ENCODE results near the gene SCN11A. TPM values are rescaled to one million over a fixed set of nuclear protein-coding genes. Genes with fewer than 3 reads are reported as not detected.

Gene SCN11A
- total RNA-seq, 1 donor from 2014 or later, result 0.69 TPM

GRCh38 chr3:39013289-39013688 is 38.5 kb downstream of the SCN11A start:
- TF ChIP-seq, protein P1, sequence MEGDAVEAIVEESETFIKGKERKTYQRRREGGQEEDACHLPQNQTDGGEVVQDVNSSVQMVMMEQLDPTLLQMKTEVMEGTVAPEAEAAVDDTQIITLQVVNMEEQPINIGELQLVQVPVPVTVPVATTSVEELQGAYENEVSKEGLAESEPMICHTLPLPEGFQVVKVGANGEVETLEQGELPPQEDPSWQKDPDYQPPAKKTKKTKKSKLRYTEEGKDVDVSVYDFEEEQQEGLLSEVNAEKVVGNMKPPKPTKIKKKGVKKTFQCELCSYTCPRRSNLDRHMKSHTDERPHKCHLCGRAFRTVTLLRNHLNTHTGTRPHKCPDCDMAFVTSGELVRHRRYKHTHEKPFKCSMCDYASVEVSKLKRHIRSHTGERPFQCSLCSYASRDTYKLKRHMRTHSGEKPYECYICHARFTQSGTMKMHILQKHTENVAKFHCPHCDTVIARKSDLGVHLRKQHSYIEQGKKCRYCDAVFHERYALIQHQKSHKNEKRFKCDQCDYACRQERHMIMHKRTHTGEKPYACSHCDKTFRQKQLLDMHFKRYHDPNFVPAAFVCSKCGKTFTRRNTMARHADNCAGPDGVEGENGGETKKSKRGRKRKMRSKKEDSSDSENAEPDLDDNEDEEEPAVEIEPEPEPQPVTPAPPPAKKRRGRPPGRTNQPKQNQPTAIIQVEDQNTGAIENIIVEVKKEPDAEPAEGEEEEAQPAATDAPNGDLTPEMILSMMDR (IDR thresholded peaks at IDR 0.05; ENCODE audit: unreplicated experiment), result no peak
- Mint-ChIP-seq H3K27ac (ENCODE audit: unreplicated experiment) (no peak overlapping the region), H3K27me3 (ENCODE audit: unreplicated experiment) (peaks cover 2% of the 10 kb centered on the region), H3K9me3 (ENCODE audit: unreplicated experiment) (no peaks in the 10 kb centered on the region), H3K36me3 (ENCODE audit: low read depth, unreplicated experiment) (no peaks in the 10 kb centered on the region), H3K4me3 (ENCODE audit: unreplicated experiment) (no peak overlapping the region), H3K4me1 (ENCODE audit: unreplicated experiment) (peaks cover 4% of the 10 kb centered on the region)
- no peak for DNase-seq (ENCODE audit: low spot score)

DNA sequence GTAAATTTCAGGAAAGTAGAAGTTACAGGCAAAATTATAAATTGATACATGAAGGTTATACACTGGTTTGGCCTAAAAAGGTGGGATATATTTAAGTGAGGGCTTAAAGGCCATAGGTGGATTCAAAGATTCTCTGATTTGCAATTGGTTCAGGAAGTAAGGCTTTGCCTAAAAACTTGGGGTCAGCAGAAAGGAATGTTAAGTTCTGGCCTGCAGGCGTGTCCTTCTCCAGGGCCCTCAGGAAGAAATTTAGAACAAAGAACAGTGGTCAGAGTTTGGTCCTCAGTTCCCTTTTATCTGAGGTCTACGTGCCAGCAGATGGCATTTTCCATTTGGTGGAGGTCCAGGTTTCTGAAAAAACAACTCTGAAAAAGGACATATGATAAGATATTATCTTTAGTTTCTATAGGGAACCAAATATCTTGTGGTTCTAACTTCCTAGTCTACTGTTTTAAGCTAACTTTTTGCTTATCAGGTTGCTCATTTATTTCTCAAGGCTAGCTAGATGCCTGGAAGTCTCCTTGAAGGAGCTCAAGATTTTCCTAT is 40.5 kb downstream of the SCN11A start:
- Mint-ChIP-seq H3K36me3 (ENCODE audit: low read depth, unreplicated experiment) (no peaks in the 10 kb centered on the region), H3K27ac (ENCODE audit: unreplicated experiment) (no peak overlapping the region), H3K4me3 (ENCODE audit: unreplicated experiment) (no peak overlapping the region), H3K27me3 (ENCODE audit: unreplicated experiment) (no peaks in the 10 kb centered on the region), H3K4me1 (ENCODE audit: unreplicated experiment) (peaks cover 2% of the 10 kb centered on the region), H3K9me3 (ENCODE audit: unreplicated experiment) (no peaks in the 10 kb centered on the region)
- no peak for DNase-seq (ENCODE audit: low spot score)
- TF ChIP-seq, protein P1 (IDR thresholded peaks at IDR 0.05; ENCODE audit: unreplicated experiment), result no peak

GRCh38 chr3:39005295-39005694 is 46.4 kb downstream of the SCN11A start:
- TF ChIP-seq, protein P1 (IDR thresholded peaks at IDR 0.05; ENCODE audit: unreplicated experiment), result no peak
- DNase-seq (ENCODE audit: low spot score), result no peak
- no peak overlapping the region for H3K4me3 Mint-ChIP-seq (ENCODE audit: unreplicated experiment)
- H3K9me3 Mint-ChIP-seq (ENCODE audit: unreplicated experiment), result no peaks in the 10 kb centered on the region
- H3K36me3 Mint-ChIP-seq (ENCODE audit: low read depth, unreplicated experiment), result no peaks in the 10 kb centered on the region
- H3K4me1 Mint-ChIP-seq (ENCODE audit: unreplicated experiment), result peaks cover 6% of the 10 kb centered on the region
- no peak overlapping the region for H3K27ac Mint-ChIP-seq (ENCODE audit: unreplicated experiment)
- H3K27me3 Mint-ChIP-seq (ENCODE audit: unreplicated experiment), result peaks cover 2% of the 10 kb centered on the region

Other genes starting within 250 kb of the SCN11A start
- not detected for gene SCN10A, start 235.7 kb downstream of the SCN11A start, total RNA-seq (ENCODE audit: unreplicated experiment)
- 33.4 TPM for gene WDR48, start 72 bp upstream of the SCN11A start, total RNA-seq (ENCODE audit: unreplicated experiment)
- gene GORASP1, start 55.7 kb upstream of the SCN11A start, total RNA-seq (ENCODE audit: unreplicated experiment), result 130 TPM
- 41.7 TPM for gene TTC21A, start 55.7 kb upstream of the SCN11A start, total RNA-seq (ENCODE audit: unreplicated experiment)
- 20.8 TPM for gene CSRNP1, start 101.6 kb upstream of the SCN11A start, total RNA-seq (ENCODE audit: unreplicated experiment)
- gene XIRP1, start 140.7 kb upstream of the SCN11A start, total RNA-seq (ENCODE audit: unreplicated experiment), result 0.21 TPM
- gene CX3CR1, start 228.1 kb upstream of the SCN11A start, total RNA-seq (ENCODE audit: unreplicated experiment), result 4.2 TPM